GM12878 (cell line): ENCODE data around the gene RAB30.

Experiments
- BACH1 ChIP-seq: fragments of 450-650 bp; IDR thresholded peaks from 2 replicates; pipeline ENCODE4 v1.6.1; 2017; ENCODE audit warnings: mild to moderate bottlenecking, borderline replicate concordance
- CTCF ChIP-seq, 3 experiments: IDR thresholded peaks in 2 of 3; conservative IDR thresholded peaks in 1 of 3; 2 replicates each; pipeline ENCODE4 v1.5.1; 2011; ENCODE audit warnings: low read depth in 3 of 3, low read length in 3 of 3, mild to moderate bottlenecking in 3 of 3, control low read depth in 2 of 3, moderate library complexity in 2 of 3, inconsistent platforms in 1 of 3, mixed read lengths in 1 of 3; ENCODE audit not compliant: control insufficient read depth in 2 of 3, insufficient read depth in 1 of 3; ENCODE audit errors: extremely low read depth in 1 of 3
- EP300 ChIP-seq, 2 experiments: fragments of 150-350 bp in 1 of 2; IDR thresholded peaks; 2 replicates each; pipeline ENCODE4 v1.6.1; 2011 to 2012; ENCODE audit warnings: low read depth in 2 of 2, low read length in 2 of 2, borderline replicate concordance in 1 of 2, improper control_type of control experiment in 1 of 2, inconsistent platforms in 1 of 2; ENCODE audit not compliant: control insufficient read depth in 1 of 2
- EZH2 ChIP-seq: IDR thresholded peaks from 2 replicates; pipeline ENCODE4 v1.6.1; 2012; ENCODE audit warnings: low read depth, mild to moderate bottlenecking, control low read depth, inconsistent platforms, low read length, borderline replicate concordance; ENCODE audit not compliant: control insufficient read depth
- HDAC2 ChIP-seq: fragments of 200-600 bp; sonication (generic); IDR thresholded peaks from 2 replicates; pipeline ENCODE4 v1.6.1; 2017
- MTA3 ChIP-seq: IDR thresholded peaks from 2 replicates; pipeline ENCODE4 v1.6.1; 2012; ENCODE audit warnings: low read length, inconsistent platforms, borderline replicate concordance
- NBN ChIP-seq: fragments of 450-650 bp; IDR thresholded peaks from 2 replicates; pipeline ENCODE4 v1.6.1; 2016
- POLR2AphosphoS2 ChIP-seq: IDR thresholded peaks from 2 replicates; pipeline ENCODE4 v1.6.1; 2011; ENCODE audit warnings: low read depth, mild to moderate bottlenecking, low read length, improper control_type of control experiment, moderate library complexity
- POLR2AphosphoS5 ChIP-seq: IDR thresholded peaks from 2 replicates; pipeline ENCODE4 v1.6.1; 2011; ENCODE audit warnings: mild to moderate bottlenecking, low read length, inconsistent platforms
- SMC3 ChIP-seq: IDR thresholded peaks from 2 replicates; pipeline ENCODE4 v1.6.1; 2011; ENCODE audit warnings: low read length, improper control_type of control experiment, borderline replicate concordance
- SRF ChIP-seq, 2 experiments: IDR thresholded peaks; 2 replicates each; pipeline ENCODE4 v1.6.1; 2011; ENCODE audit warnings: low read depth in 2 of 2, low read length in 2 of 2, mild to moderate bottlenecking in 1 of 2, moderate library complexity in 1 of 2
- TAF1 ChIP-seq: IDR thresholded peaks from 2 replicates; pipeline ENCODE4 v1.6.1; 2011; ENCODE audit warnings: mild to moderate bottlenecking, low read depth, low read length, borderline replicate concordance
- ZNF274 ChIP-seq: IDR thresholded peaks from one replicate; pipeline ENCODE4 v1.8.0; 2011; ENCODE audit not compliant: insufficient read length, insufficient read depth
- TF ChIP-seq, protein P1 (sequence below): fragments of 150-350 bp; IDR thresholded peaks from 2 replicates; pipeline ENCODE4 v1.6.1; 2016; ENCODE audit warnings: low read depth, low read length

GRCh38 chr11:83115551-83115950 is 43.9 kb upstream of the RAB30 start:
- TF ChIP-seq SMC3 = no peak
- no peak for TF ChIP-seq EZH2
- TF ChIP-seq POLR2AphosphoS5 = no peak
- TF ChIP-seq, protein P1, sequence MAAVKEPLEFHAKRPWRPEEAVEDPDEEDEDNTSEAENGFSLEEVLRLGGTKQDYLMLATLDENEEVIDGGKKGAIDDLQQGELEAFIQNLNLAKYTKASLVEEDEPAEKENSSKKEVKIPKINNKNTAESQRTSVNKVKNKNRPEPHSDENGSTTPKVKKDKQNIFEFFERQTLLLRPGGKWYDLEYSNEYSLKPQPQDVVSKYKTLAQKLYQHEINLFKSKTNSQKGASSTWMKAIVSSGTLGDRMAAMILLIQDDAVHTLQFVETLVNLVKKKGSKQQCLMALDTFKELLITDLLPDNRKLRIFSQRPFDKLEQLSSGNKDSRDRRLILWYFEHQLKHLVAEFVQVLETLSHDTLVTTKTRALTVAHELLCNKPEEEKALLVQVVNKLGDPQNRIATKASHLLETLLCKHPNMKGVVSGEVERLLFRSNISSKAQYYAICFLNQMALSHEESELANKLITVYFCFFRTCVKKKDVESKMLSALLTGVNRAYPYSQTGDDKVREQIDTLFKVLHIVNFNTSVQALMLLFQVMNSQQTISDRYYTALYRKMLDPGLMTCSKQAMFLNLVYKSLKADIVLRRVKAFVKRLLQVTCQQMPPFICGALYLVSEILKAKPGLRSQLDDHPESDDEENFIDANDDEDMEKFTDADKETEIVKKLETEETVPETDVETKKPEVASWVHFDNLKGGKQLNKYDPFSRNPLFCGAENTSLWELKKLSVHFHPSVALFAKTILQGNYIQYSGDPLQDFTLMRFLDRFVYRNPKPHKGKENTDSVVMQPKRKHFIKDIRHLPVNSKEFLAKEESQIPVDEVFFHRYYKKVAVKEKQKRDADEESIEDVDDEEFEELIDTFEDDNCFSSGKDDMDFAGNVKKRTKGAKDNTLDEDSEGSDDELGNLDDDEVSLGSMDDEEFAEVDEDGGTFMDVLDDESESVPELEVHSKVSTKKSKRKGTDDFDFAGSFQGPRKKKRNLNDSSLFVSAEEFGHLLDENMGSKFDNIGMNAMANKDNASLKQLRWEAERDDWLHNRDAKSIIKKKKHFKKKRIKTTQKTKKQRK = no peak
- no peak for TF ChIP-seq ZNF274
- TF ChIP-seq BACH1 = no peak
- no peak for TF ChIP-seq HDAC2
- TF ChIP-seq TAF1 = no peak
- no peak for TF ChIP-seq POLR2AphosphoS2
- no peak for TF ChIP-seq MTA3
- no peak for TF ChIP-seq CTCF (IDR thresholded peaks at IDR 0.05 in 2 of 3, conservative IDR thresholded peaks at IDR 0.05 in 1 of 3; ENCODE audit: control insufficient read depth in 2 of 3, extremely low read depth in 1 of 3, insufficient read depth in 1 of 3, low read depth in 3 of 3, low read length in 3 of 3)
- TF ChIP-seq SRF (IDR thresholded peaks at IDR 0.05; ENCODE audit: low read depth in 2 of 2, low read length in 2 of 2) = no peak
- no peak for TF ChIP-seq EP300 (IDR thresholded peaks at IDR 0.05; ENCODE audit: borderline replicate concordance in 1 of 2, control insufficient read depth in 1 of 2, low read depth in 2 of 2, low read length in 2 of 2)
- TF ChIP-seq NBN = no peak
